SK-N-SH treated with all-trans-retinoic acid at 6 μM for 48 hours (cell line): Measurements from ENCODE around the gene C22orf15.

Source experiments
- ARNTL ChIP-seq: fragments of 450-650 bp; formaldehyde crosslinking; IDR thresholded peaks from 2 replicates; pipeline ENCODE4 v1.5.0; 2020; ENCODE audit warnings: low read depth, mild to moderate bottlenecking, moderate library complexity, borderline replicate concordance
- ESRRG ChIP-seq: fragments of 250-450 bp; sonication (Bioruptor Pico); IDR thresholded peaks from 2 replicates; pipeline ENCODE4 v1.6.1; 2021; ENCODE audit warnings: mild to moderate bottlenecking
- TCF4 ChIP-seq: fragments of 250-450 bp; sonication (Bioruptor Pico); IDR thresholded peaks from 2 replicates; pipeline ENCODE4 v1.8.0; 2021; ENCODE audit warnings: mild to moderate bottlenecking, moderate library complexity, borderline replicate concordance
- TSHZ2 ChIP-seq: fragments of 250-450 bp; sonication (Bioruptor Pico); IDR thresholded peaks from 2 replicates; pipeline ENCODE4 v1.5.0; 2020; ENCODE audit warnings: mild to moderate bottlenecking, moderate library complexity
- ZFP30 ChIP-seq: fragments of 450-650 bp; formaldehyde crosslinking; IDR thresholded peaks from 2 replicates; pipeline ENCODE4 v1.5.0; 2022; ENCODE audit warnings: mild to moderate bottlenecking, moderate library complexity

GRCh38 chr22:23793326-23793725 lies 30.5 kb downstream of the C22orf15 start:
- TF ChIP-seq ESRRG (CRISPR knock-in tag) (no peak), TCF4 (CRISPR knock-in tag) (no peak), TSHZ2 (CRISPR knock-in tag) (no peak), ARNTL (no peak), ZFP30 (no peak)
